Measurements from ENCODE around the gene TMA7B. TPM values are rescaled to one million over a fixed set of nuclear protein-coding genes. Genes with fewer than 3 reads are reported as not detected.

TMA7B gene
- total RNA-seq, 4 donors from 2014 or later = not detected

DNA sequence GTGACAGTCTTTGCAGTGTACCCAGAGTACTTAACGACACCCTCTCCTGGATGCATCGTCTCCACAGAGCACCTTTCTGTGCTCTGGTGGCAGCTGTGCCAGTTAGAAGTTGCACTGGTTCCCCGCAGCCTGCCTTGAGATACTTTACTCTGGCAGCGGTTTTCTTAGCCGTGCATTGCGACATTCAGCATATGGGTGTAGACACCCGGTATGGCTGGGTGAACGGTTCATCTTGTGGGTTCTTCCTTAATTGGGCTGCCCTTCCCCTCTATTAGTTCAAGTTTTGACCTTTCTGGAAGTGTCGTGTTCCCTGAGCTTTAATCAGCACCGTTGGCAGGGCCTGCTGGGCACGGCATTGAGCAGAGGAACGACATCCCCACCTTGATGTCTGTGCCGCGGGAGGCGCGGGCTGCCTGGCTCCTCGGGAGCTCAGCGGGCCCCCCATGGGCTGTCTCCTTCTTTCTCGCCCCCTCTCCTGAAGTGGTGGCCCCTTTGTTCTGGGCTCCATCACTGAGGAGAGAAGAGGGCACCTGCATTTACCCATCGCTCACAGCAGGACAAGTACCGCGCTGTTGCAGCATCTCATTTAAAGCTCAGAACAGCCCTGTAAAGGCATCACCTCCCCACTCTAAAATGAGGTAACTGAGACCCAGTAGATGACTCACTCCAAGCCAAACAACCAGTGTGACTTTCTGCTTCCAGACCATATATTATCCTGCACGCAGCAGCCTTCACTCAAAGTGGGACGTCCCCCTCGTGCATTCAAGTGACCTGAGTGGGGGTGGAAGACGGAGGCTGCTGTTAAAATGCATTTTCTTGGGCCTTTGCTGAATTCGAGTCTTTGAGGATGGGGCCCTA, 47.9 kb downstream of the TMA7B start:
- intact Hi-C loops (cut with DNase I; ENCODE audit: low total_unique reads) = no loop called here
- Histone ChIP-seq H3K4me3 (no peak overlapping the region), H3K9me3 (no peaks in the 10 kb centered on the region), H3K27me3 (peaks cover 28 to 38% (median 29%) of the 10 kb centered on the region in 3 donors), H3K36me3 (no peaks in the 10 kb centered on the region), H3K4me1 (no peaks in the 10 kb centered on the region), H3K27ac (no peak overlapping the region)
- in situ Hi-C loops (cut with MboI; ENCODE audit: low sequenced_read_pairs in 4 of 4) = loop anchor here in 1 of 4 donors (25.0 kb wide), 1 partner anchor 646 kb away; no protein-coding TSS in a partner anchor
- ATAC-seq (no peak), DNase-seq (no peak)
- TF ChIP-seq POLR2A (IDR thresholded peaks at IDR 0.05) = no peak
- TF ChIP-seq, protein P1, sequence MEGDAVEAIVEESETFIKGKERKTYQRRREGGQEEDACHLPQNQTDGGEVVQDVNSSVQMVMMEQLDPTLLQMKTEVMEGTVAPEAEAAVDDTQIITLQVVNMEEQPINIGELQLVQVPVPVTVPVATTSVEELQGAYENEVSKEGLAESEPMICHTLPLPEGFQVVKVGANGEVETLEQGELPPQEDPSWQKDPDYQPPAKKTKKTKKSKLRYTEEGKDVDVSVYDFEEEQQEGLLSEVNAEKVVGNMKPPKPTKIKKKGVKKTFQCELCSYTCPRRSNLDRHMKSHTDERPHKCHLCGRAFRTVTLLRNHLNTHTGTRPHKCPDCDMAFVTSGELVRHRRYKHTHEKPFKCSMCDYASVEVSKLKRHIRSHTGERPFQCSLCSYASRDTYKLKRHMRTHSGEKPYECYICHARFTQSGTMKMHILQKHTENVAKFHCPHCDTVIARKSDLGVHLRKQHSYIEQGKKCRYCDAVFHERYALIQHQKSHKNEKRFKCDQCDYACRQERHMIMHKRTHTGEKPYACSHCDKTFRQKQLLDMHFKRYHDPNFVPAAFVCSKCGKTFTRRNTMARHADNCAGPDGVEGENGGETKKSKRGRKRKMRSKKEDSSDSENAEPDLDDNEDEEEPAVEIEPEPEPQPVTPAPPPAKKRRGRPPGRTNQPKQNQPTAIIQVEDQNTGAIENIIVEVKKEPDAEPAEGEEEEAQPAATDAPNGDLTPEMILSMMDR (IDR thresholded peaks at IDR 0.05 in 4 of 5, conservative IDR thresholded peaks at IDR 0.05 in 1 of 5) = no peak

DNA sequence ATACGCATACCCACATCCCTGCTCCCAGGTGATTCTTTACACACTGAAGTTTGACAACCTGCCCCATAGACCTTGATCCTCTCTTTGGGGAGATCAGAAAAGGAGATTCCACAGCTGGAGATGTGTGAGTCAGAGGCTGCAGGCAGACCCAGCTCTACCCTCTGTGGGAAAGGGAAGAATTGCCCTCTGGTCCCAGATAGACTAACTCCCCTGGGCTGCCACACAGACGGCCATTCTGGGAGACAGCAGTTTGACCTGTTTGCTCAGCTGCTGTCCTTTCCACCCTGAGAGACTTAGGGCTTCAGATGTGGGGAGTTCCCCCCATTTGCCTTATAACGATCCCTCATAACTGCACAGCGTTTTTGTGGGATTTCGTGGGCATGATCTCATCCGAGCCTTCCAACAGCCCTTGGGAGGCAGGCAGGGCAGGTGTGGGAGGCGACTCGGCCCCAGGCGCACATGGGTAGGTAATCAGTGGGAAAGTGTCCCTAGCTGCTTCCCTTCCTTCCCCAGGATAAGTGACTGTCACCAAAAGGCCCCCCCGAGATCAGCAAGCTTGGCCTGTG, 48.6 kb downstream of the TMA7B start:
- Histone ChIP-seq H3K27ac (no peak overlapping the region), H3K9me3 (no peaks in the 10 kb centered on the region), H3K36me3 (no peaks in the 10 kb centered on the region), H3K4me1 (no peaks in the 10 kb centered on the region), H3K4me3 (no peak overlapping the region), H3K27me3 (peaks cover 28 to 38% (median 29%) of the 10 kb centered on the region in 3 donors)
- ATAC-seq (no peak), DNase-seq (no peak)
- in situ Hi-C loops (cut with MboI; ENCODE audit: low sequenced_read_pairs in 4 of 4) (loop anchor here in 1 of 4 donors (25.0 kb wide), 1 partner anchor 647 kb away; no protein-coding TSS in a partner anchor), intact Hi-C loops (cut with DNase I; ENCODE audit: low total_unique reads) (no loop called here)
- TF ChIP-seq, protein P1 (IDR thresholded peaks at IDR 0.05 in 4 of 5, conservative IDR thresholded peaks at IDR 0.05 in 1 of 5) = no peak
- no peak for TF ChIP-seq POLR2A (IDR thresholded peaks at IDR 0.05)

- no peak for DNase-seq
- intact Hi-C loops (cut with DNase I; ENCODE audit: low total_unique reads) = no loop called here
- no peak overlapping the region for H3K27ac ChIP-seq
- ATAC-seq = no peak
- H3K9me3 ChIP-seq = no peaks in the 10 kb centered on the region
- in situ Hi-C loops (cut with MboI; ENCODE audit: low sequenced_read_pairs in 4 of 4) = loop anchor here in 1 of 4 donors (25.0 kb wide), 1 partner anchor 647 kb away; no protein-coding TSS in a partner anchor
- no peaks in the 10 kb centered on the region for H3K36me3 ChIP-seq
- TF ChIP-seq, protein P1 (IDR thresholded peaks at IDR 0.05 in 4 of 5, conservative IDR thresholded peaks at IDR 0.05 in 1 of 5) = no peak
- TF ChIP-seq POLR2A (IDR thresholded peaks at IDR 0.05) = no peak
- no peak overlapping the region for H3K4me3 ChIP-seq
- H3K27me3 ChIP-seq = peaks cover 29 to 38% (median 29%) of the 10 kb centered on the region in 3 donors
- H3K4me1 ChIP-seq = no peaks in the 10 kb centered on the region
Measured at GRCh38 chr22:40009292-40009774, 49.1 kb downstream of the TMA7B start.

DNA sequence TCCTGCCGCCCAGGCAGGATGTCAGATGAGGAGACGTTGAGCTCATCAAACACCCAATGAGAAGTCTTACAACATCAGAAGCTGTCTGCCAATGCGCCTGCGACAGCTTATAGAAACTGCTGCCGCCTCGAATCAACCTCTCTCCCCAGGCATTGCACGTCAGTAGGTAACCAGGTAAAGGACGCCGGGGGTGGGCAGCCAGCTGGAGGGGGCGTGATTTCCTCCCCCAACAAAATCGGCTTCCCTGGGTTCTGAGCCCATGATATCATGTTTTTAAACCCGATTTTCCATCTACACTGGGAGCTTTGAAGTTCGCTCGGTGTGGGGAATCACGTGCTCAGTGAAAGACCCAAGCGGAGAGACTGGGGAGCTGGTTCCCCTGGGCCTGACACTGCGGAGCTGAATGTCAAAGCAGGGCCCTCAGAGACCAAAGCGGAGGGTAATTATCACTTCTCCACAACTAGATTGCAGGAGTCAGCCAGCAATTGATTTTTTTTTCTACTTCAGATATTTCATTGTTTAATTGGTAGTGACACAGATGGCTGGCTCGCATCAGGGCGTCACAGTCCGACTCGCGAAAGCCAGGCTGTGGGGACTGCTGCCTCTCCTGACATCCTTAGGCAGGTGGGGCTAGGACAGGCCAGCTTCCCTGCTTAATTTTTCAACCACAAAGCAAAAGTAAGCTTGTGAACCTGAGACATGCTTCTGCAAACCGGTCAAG, 49.9 kb downstream of the TMA7B start:
- DNase-seq = no peak
- TF ChIP-seq, protein P1 (IDR thresholded peaks at IDR 0.05 in 4 of 5, conservative IDR thresholded peaks at IDR 0.05 in 1 of 5) = no peak
- no peak for TF ChIP-seq POLR2A (IDR thresholded peaks at IDR 0.05)
- Histone ChIP-seq H3K36me3 (no peaks in the 10 kb centered on the region), H3K27ac (no peak overlapping the region), H3K27me3 (peaks cover 29 to 38% (median 31%) of the 10 kb centered on the region in 3 donors), H3K4me1 (no peaks in the 10 kb centered on the region), H3K4me3 (no peak overlapping the region), H3K9me3 (no peaks in the 10 kb centered on the region)
- no peak for ATAC-seq
- in situ Hi-C loops (cut with MboI; ENCODE audit: low sequenced_read_pairs in 4 of 4) (loop anchor here in 1 of 4 donors (25.0 kb wide), 1 partner anchor 648 kb away; no protein-coding TSS in a partner anchor), intact Hi-C loops (cut with DNase I; ENCODE audit: low total_unique reads) (no loop called here)

All from gastrocnemius medialis (tissue), 4 donors.